ES-I3 (cell line): ENCODE data around the gene SRGAP1.
"Not testable (repeated sequence)": the region's sequence is repeated elsewhere in the genome, so short reads cannot be mapped to it uniquely, and the experiment has no call there.

ENCODE experiments used
- H3K36me3 ChIP-seq: 2 replicates; pipeline ENCODE4 v1.6.1; 2013; ENCODE audit warnings: mild to moderate bottlenecking, low read length, control low read depth, moderate library complexity; ENCODE audit not compliant: insufficient read depth
- H3K4me1 ChIP-seq: 2 replicates; pipeline ENCODE4 v1.6.1; 2013; ENCODE audit warnings: mild to moderate bottlenecking, control low read depth, low read length; ENCODE audit not compliant: insufficient read depth
- H3K9ac ChIP-seq: 2 replicates; pipeline ENCODE4 v1.6.1; 2013; ENCODE audit warnings: low read depth, mild to moderate bottlenecking, low read length, moderate library complexity
- H3K9me3 ChIP-seq: 2 replicates; pipeline ENCODE4 v1.6.1; 2013; ENCODE audit warnings: mild to moderate bottlenecking, low read length, moderate library complexity; ENCODE audit not compliant: control insufficient read depth, insufficient read depth

SRGAP1 gene

DNA sequence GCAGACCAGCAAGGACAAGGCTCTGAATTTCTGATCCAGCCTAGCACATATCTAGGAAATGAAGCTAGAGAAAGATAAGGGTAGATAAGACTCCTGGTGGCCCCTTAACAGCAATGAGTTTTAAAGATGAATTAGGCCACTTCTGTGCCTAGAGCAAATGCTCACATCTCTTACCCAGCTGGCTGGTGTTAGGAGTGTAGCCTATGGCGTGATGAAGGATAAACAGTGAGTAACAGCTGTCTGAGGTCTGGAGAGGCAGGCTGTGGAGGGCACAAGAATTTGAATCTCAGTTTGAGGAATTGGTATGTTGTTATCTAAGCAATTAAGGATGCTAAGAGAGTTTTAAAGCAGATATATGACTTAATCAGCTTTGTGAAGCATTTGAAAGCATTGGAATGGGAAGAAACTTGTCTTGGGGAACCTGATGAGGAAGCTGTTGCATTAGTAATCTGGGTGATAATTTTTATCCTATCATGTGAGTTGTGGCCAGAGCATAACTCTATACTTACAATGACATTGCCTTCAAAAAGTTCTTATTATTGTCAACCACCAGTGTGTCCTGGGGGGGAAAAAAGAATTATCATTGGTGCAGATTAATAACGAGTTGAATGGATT lies 161.8 kb downstream of the SRGAP1 start:
- 0 out of 2 replicates have a peak, but pooled peaks cover 4% of the 10 kb centered on the region for H3K9me3 ChIP-seq
- no peaks in the 10 kb centered on the region; the same call in 1 of the 2 replicates for H3K4me1 ChIP-seq
- H3K9ac ChIP-seq, result no peak overlapping the region
- no peaks in the 10 kb centered on the region for H3K36me3 ChIP-seq

DNA sequence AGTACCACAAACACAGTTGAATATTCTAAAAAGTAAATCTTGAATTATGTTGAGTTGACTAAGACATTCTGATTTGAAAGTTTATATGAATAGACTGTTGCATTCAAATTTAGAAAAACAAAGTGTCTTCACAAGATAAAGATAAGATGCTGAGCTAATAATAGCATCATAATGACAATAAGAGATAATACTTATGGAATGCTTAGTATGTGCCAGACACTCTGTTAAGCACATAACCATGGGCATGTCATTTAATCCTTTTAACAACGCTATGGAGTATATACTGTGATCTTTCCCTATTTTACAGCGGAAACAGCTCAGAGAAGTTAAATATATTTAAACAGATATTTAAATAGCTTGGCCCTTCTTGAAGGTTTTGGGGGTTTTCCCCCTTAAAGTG lies 163.4 kb downstream of the SRGAP1 start:
- Histone ChIP-seq H3K9ac (no peak overlapping the region), H3K9me3 (0 out of 2 replicates have a peak, but pooled peaks cover 4% of the 10 kb centered on the region), H3K36me3 (no peaks in the 10 kb centered on the region), H3K4me1 (no peaks in the 10 kb centered on the region; the same call in 1 of the 2 replicates)

- Histone ChIP-seq H3K9ac (no peak overlapping the region), H3K9me3 (0 out of 2 replicates have a peak, but pooled peaks cover 4% of the 10 kb centered on the region), H3K4me1 (no peaks in the 10 kb centered on the region; the same call in 1 of the 2 replicates), H3K36me3 (no peaks in the 10 kb centered on the region)
Measured at GRCh38 chr12:64008596-64008995, 164.1 kb downstream of the SRGAP1 start.

- H3K9ac ChIP-seq, result no peak overlapping the region
- no peaks in the 10 kb centered on the region for H3K36me3 ChIP-seq
- no peaks in the 10 kb centered on the region for H3K9me3 ChIP-seq
- no peaks in the 10 kb centered on the region; the same call in 1 of the 2 replicates for H3K4me1 ChIP-seq
Measured at GRCh38 chr12:64009321-64010068, 165.0 kb downstream of the SRGAP1 start.

- Histone ChIP-seq H3K9ac (no peak overlapping the region), H3K9me3 (no peaks in the 10 kb centered on the region), H3K4me1 (no peaks in the 10 kb centered on the region; the same call in 1 of the 2 replicates), H3K36me3 (no peaks in the 10 kb centered on the region)
Measured at GRCh38 chr12:64010069-64010686, 165.7 kb downstream of the SRGAP1 start.

GRCh38 chr12:64016521-64016920 lies 172.0 kb downstream of the SRGAP1 start:
- H3K9ac ChIP-seq, result no peak overlapping the region
- H3K9me3 ChIP-seq, result no peaks in the 10 kb centered on the region
- no peaks in the 10 kb centered on the region; the same call in 1 of the 2 replicates for H3K4me1 ChIP-seq
- H3K36me3 ChIP-seq, result no peaks in the 10 kb centered on the region

DNA sequence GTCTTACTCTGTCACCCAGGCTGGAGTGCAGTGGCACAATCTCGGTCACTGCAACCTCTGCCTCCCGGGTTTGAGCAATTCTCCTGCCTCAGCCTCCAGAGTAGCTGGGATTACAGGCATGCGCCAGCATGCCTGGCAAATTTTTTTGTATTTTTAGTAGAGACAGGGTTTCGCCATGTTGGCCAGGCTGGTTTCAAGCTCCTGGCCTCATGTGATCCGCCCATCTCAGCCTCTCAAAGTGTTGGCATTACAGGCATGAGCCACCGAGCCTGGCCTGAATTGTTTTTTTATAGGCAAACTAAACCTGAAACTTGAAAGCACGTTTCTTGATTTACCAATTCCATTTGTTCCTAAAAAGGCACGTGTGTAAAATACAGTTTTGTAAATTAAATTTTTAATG lies 173.6 kb downstream of the SRGAP1 start:
- H3K36me3 ChIP-seq, H3K9me3 ChIP-seq, H3K4me1 ChIP-seq, H3K9ac ChIP-seq: not testable (repeated sequence)

- H3K9me3 ChIP-seq, result no peaks in the 10 kb centered on the region
- no peak overlapping the region for H3K9ac ChIP-seq
- H3K36me3 ChIP-seq, result no peaks in the 10 kb centered on the region
- H3K4me1 ChIP-seq, result no peaks in the 10 kb centered on the region; the same call in 1 of the 2 replicates
Measured at GRCh38 chr12:64018524-64018923, 174.0 kb downstream of the SRGAP1 start.

DNA sequence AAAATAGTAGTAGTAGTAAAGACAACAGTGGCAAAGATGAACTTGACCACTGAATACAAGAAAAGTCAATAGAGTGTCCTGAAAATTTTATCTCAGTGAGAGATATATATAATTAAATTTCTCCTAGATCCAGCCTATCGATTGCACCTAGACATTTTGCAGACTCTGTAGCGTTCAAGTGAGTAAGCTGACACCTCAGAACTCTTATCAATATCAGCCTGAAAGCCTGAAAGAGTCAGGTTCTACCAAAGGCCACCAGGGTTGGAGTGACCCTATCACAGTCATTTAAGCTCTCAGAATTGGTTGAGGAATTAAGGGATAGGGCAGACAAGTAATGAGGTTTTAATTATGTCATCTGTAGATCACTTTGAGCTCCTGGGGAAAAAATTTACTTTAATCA lies 174.6 kb downstream of the SRGAP1 start:
- no peak overlapping the region for H3K9ac ChIP-seq
- H3K4me1 ChIP-seq, result no peaks in the 10 kb centered on the region; the same call in 1 of the 2 replicates
- H3K9me3 ChIP-seq, result no peaks in the 10 kb centered on the region
- no peaks in the 10 kb centered on the region for H3K36me3 ChIP-seq

DNA sequence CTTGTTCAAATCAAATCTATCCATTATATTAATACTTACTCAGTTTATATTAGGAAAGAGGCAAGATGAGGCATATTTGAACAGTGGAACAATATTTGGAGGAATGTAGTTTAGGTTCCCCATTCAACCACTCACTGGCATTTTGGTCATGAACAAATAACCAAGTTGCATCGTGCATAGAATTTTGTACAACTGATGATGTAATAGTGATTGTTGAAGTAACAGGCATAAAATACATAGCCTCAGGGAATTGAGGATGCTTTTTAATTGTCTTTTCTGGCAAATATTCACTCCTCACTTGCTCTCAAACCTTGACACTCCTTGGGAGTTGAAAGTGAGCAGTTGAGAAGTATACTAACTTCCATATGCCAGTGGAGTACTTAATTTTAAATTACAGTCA lies 175.2 kb downstream of the SRGAP1 start:
- no peaks in the 10 kb centered on the region; the same call in 1 of the 2 replicates for H3K4me1 ChIP-seq
- H3K36me3 ChIP-seq, result no peaks in the 10 kb centered on the region
- H3K9me3 ChIP-seq, result no peaks in the 10 kb centered on the region
- no peak overlapping the region for H3K9ac ChIP-seq

DNA sequence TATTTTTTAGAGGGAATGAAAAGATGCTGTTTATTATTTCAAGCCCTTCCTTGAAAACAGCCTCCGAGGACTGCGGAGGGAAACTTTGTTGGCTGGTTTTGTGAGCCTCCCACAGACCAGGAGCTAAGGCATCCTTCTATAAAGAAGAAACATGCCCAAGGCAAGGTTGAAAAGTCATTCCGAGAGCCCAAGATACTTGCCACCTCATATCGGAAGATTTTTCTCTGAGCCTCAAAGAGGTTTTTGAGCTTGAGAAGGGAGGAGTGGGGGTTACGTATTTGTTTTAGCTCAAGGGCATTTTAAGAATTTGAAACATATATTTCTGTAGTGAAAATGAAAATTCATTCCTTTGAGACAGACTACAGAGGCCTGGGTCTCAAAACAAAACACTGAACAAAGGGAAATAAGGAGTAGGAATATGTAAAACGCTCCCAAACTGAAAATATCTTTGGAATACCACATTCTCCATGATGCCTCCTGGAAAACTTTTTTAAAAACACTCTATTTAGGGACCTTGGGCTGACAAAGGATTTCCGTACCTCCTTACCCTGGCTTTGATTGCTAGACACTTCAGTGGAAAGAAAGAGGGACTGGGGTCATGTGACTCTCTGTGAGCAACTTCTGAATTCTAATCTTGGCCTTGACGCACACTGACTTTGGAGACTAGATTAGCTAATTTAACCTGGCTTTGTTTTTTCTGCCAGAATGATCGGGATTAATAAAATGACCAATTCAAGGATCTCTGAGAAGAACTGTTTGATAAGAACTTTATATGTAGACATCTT lies 180.9 kb downstream of the SRGAP1 start:
- Histone ChIP-seq H3K9ac (no peak overlapping the region), H3K4me1 (no peaks in the 10 kb centered on the region; the same call in 1 of the 2 replicates), H3K36me3 (no peaks in the 10 kb centered on the region), H3K9me3 (no peaks in the 10 kb centered on the region)

GRCh38 chr12:64027311-64027710 lies 182.8 kb downstream of the SRGAP1 start:
- no peaks in the 10 kb centered on the region for H3K36me3 ChIP-seq
- H3K4me1 ChIP-seq, result no peaks in the 10 kb centered on the region
- H3K9ac ChIP-seq, result no peak overlapping the region
- H3K9me3 ChIP-seq, result no peaks in the 10 kb centered on the region

DNA sequence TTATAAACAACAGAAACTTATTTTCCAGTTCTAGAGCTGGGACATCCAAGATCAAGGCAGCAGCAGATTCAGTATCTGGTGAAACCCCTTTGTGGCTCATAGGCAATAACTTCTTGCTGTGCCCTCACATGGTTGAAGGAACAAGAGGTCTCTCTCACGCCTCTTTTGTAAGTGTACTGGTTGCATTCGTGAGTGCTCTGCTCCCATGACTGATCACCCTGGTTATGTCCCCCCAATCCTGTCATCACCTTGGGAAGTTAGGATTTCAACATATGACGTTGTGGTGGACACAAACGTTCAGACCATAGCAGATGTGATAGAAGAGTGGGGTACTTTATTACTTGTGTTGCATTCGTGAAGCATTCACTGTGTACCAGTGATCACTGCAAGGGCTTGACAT lies 184.0 kb downstream of the SRGAP1 start:
- no peaks in the 10 kb centered on the region for H3K9me3 ChIP-seq
- no peaks in the 10 kb centered on the region for H3K36me3 ChIP-seq
- no peaks in the 10 kb centered on the region for H3K4me1 ChIP-seq
- no peak overlapping the region for H3K9ac ChIP-seq
